H1 (cell line): ENCODE measurements around the gene OXCT2.

ENCODE experiments used
- CTCF ChIP-seq, 3 experiments: IDR thresholded peaks; 1 replicate in 2 of 3; 2 replicates in 1 of 3; pipeline versions ENCODE4 v1.5.1 to v1.6.1; 2011; ENCODE audit warnings: low read length in 3 of 3, mild to moderate bottlenecking in 3 of 3, inconsistent platforms in 2 of 3, low read depth in 1 of 3, moderate library complexity in 1 of 3; ENCODE audit not compliant: insufficient read depth in 1 of 3; ENCODE audit errors: control extremely low read depth in 1 of 3
- E2F6 ChIP-seq: IDR thresholded peaks from 2 replicates; pipeline ENCODE4 v1.6.1; 2012; ENCODE audit warnings: inconsistent platforms
- EZH2 ChIP-seq: fragments of 200-600 bp; sonication (generic); IDR thresholded peaks from 2 replicates; pipeline ENCODE4 v1.7.1; 2012; ENCODE audit warnings: low read depth, mild to moderate bottlenecking, moderate library complexity, low read length, inconsistent platforms; ENCODE audit not compliant: severe bottlenecking
- KDM1A ChIP-seq: fragments of 200-600, 300-600 bp; sonication (generic); IDR thresholded peaks from 2 replicates; pipeline ENCODE4 v1.7.1; 2016; ENCODE audit warnings: mild to moderate bottlenecking, low read length, borderline replicate concordance
- POLR2A ChIP-seq, 2 experiments: IDR thresholded peaks; 1 replicate in 1 of 2; 2 replicates in 1 of 2; pipeline ENCODE4 v1.6.1; 2011; ENCODE audit warnings: low read depth in 2 of 2, low read length in 2 of 2, mild to moderate bottlenecking in 2 of 2; ENCODE audit errors: control extremely low read depth in 1 of 2
- USF2 ChIP-seq: IDR thresholded peaks from 2 replicates; pipeline ENCODE4 v1.6.1; 2011; ENCODE audit warnings: low read length, improper control_type of control experiment

- TF ChIP-seq USF2 (no peak), CTCF (IDR thresholded peaks at IDR 0.05; ENCODE audit: control extremely low read depth in 1 of 3, insufficient read depth in 1 of 3, low read depth in 1 of 3, low read length in 3 of 3) (no peak), POLR2A (IDR thresholded peaks at IDR 0.05; ENCODE audit: control extremely low read depth in 1 of 2, low read depth in 2 of 2, low read length in 2 of 2) (no peak), KDM1A (no peak), E2F6 (no peak), EZH2 (no peak)
These were observed 10.2 kb upstream of the OXCT2 start for GRCh38 chr1:39781349-39781715.
